D721Med (cell line): Measurements from ENCODE around the gene DYNLT5.
"Not testable (repeated sequence)": the region's sequence is repeated elsewhere in the genome, so short reads cannot be mapped to it uniquely, and the experiment has no call there.

ENCODE experiments used
- DNase-seq: peaks from one replicate; pipeline ENCODE4 v3.0.0; 2011; ENCODE audit warnings: low spot score; ENCODE audit not compliant: insufficient read length
- FAIRE-seq: peaks from 2 replicates; lab custom pipeline; 2011; peaks lifted over from hg19 to GRCh38; lab: Jason Lieb, UNC
- CTCF ChIP-seq: IDR thresholded peaks from 2 replicates; pipeline ENCODE4 v1.5.1; 2012; ENCODE audit warnings: mild to moderate bottlenecking, control low read depth; ENCODE audit not compliant: insufficient read depth; ENCODE audit errors: missing control alignments

The DYNLT5 gene

GRCh38 chr1:66732407-66733166 is 19.7 kb upstream of the DYNLT5 start:
- TF ChIP-seq CTCF: no peak
- no peak for DNase-seq
- no peak for FAIRE-seq

- FAIRE-seq: peak; percentile 21
- no peak for DNase-seq
- peak; percentile 33 for TF ChIP-seq CTCF
Observed at GRCh38 chr1:66733348-66734017, 18.8 kb upstream of the DYNLT5 start.

- DNase-seq, FAIRE-seq: not testable (repeated sequence)
Observed at GRCh38 chr1:66734531-66734930, 17.7 kb upstream of the DYNLT5 start.

- FAIRE-seq: no peak
- no peak for TF ChIP-seq CTCF
- DNase-seq: no peak
Observed at GRCh38 chr1:66737836-66738235, 14.4 kb upstream of the DYNLT5 start.

GRCh38 chr1:66739401-66740157 is 12.7 kb upstream of the DYNLT5 start:
- no peak for DNase-seq
- no peak for FAIRE-seq
- no peak for TF ChIP-seq CTCF

- DNase-seq (no peak), FAIRE-seq (no peak)
- TF ChIP-seq CTCF: no peak
Observed at GRCh38 chr1:66745451-66745850, 6.8 kb upstream of the DYNLT5 start.

- DNase-seq (no peak), FAIRE-seq (peak; percentile 38)
- no peak for TF ChIP-seq CTCF
Observed at GRCh38 chr1:66747501-66747900, 4.8 kb upstream of the DYNLT5 start.
